DND-41 (cell line): Measurements from ENCODE around the gene DLX1.

Source experiments
- ATAC-seq: fragments of 200-7000 bp; cut with Tn5 transposase; 3 replicates; pipeline ENCODE4 v1.9.1; 2021; ENCODE audit warnings: low read depth; ENCODE audit not compliant: insufficient read depth
- DNase-seq: peaks from one replicate; pipeline ENCODE4 v3.0.0-alpha.2; 2020
- H2AFZ ChIP-seq: 2 replicates; pipeline ENCODE4 v1.6.0; 2012; ENCODE audit warnings: low read depth, low read length
- H3K27ac ChIP-seq: 2 replicates; pipeline ENCODE4 v1.5.1; 2012; ENCODE audit warnings: low read length, inconsistent platforms
- H3K27me3 ChIP-seq: fragments of 200-600 bp; sonication (generic); 2 replicates; pipeline ENCODE4 v1.6.0; 2012; ENCODE audit warnings: low read length, mild to moderate bottlenecking, inconsistent platforms; ENCODE audit not compliant: insufficient read depth, poor library complexity
- H3K36me3 ChIP-seq: 2 replicates; pipeline ENCODE4 v1.5.1; 2012; ENCODE audit warnings: low read length, inconsistent platforms; ENCODE audit not compliant: insufficient read depth
- H3K4me1 ChIP-seq: 2 replicates; pipeline ENCODE4 v1.5.1; 2012; ENCODE audit warnings: mild to moderate bottlenecking, low read length; ENCODE audit not compliant: insufficient read depth
- H3K4me2 ChIP-seq: 2 replicates; pipeline ENCODE4 v1.6.0; 2012; ENCODE audit warnings: mild to moderate bottlenecking, moderate library complexity, low read length, inconsistent platforms; ENCODE audit not compliant: insufficient read depth
- H3K4me3 ChIP-seq, 2 experiments: fragments of 200-600 bp in 1 of 2; shearing (Covaris generic) in 1 of 2; 2 replicates each; pipeline ENCODE4 v1.5.1; 2012 to 2016; ENCODE audit warnings: inconsistent platforms in 2 of 2, low read length in 2 of 2, mild to moderate bottlenecking in 2 of 2, low read depth in 1 of 2, moderate library complexity in 1 of 2
- H3K79me2 ChIP-seq: 2 replicates; pipeline ENCODE4 v1.6.0; 2012; ENCODE audit warnings: low read length, inconsistent platforms; ENCODE audit not compliant: insufficient read depth
- H3K9ac ChIP-seq: 2 replicates; pipeline ENCODE4 v1.6.0; 2012; ENCODE audit warnings: low read depth, mild to moderate bottlenecking, inconsistent platforms, low read length, moderate library complexity
- H3K9me3 ChIP-seq: 2 replicates; pipeline ENCODE4 v1.5.1; 2012; ENCODE audit warnings: low read length, moderate library complexity, mild to moderate bottlenecking, inconsistent platforms; ENCODE audit not compliant: insufficient read depth, severe bottlenecking
- H4K20me1 ChIP-seq: 2 replicates; pipeline ENCODE4 v1.6.0; 2012; ENCODE audit warnings: low read length; ENCODE audit not compliant: insufficient read depth
- EZH2 ChIP-seq: IDR thresholded peaks from 3 replicates; pipeline ENCODE4 v1.6.1; 2012; ENCODE audit warnings: borderline replicate concordance, low read depth, mild to moderate bottlenecking, moderate library complexity, low read length, inconsistent platforms; ENCODE audit not compliant: severe bottlenecking
- TF ChIP-seq, protein P1 (sequence below): IDR thresholded peaks from 2 replicates; pipeline ENCODE4 v1.5.1; 2012; ENCODE audit warnings: borderline replicate concordance, low read length, moderate library complexity, mild to moderate bottlenecking; ENCODE audit not compliant: poor library complexity, severe bottlenecking; ENCODE audit errors: extremely low read depth

The DLX1 gene

DNA sequence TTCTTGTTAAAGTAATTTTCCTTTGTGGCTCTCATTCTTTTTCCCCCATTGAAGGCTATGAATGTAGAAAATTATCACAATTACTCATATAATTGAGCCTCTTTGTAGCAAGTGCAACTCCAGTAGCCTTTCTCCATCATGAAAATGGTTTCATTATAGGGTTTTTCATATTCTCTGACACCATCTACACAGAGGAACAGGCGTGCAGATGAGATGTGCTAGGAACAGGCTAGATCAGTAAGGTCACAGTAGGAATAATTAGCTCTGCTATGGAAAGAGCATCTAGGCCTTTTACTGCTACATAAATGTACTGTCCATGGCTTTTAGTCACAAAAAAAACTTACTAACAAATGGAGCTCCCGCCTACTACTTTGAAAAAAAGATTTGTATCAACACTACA is 12.6 kb upstream of the DLX1 start:
- Histone ChIP-seq H3K9me3 (no peaks in the 10 kb centered on the region), H4K20me1 (no peaks in the 10 kb centered on the region), H3K27me3 (no peaks in the 10 kb centered on the region), H3K4me1 (no peaks in the 10 kb centered on the region), H3K4me3 (no peak overlapping the region), H3K79me2 (no peaks in the 10 kb centered on the region), H3K9ac (no peak overlapping the region), H2AFZ (no peak overlapping the region), H3K36me3 (no peaks in the 10 kb centered on the region), H3K27ac (no peak overlapping the region), H3K4me2 (no peak overlapping the region)
- no peak for TF ChIP-seq EZH2
- TF ChIP-seq, protein P1, sequence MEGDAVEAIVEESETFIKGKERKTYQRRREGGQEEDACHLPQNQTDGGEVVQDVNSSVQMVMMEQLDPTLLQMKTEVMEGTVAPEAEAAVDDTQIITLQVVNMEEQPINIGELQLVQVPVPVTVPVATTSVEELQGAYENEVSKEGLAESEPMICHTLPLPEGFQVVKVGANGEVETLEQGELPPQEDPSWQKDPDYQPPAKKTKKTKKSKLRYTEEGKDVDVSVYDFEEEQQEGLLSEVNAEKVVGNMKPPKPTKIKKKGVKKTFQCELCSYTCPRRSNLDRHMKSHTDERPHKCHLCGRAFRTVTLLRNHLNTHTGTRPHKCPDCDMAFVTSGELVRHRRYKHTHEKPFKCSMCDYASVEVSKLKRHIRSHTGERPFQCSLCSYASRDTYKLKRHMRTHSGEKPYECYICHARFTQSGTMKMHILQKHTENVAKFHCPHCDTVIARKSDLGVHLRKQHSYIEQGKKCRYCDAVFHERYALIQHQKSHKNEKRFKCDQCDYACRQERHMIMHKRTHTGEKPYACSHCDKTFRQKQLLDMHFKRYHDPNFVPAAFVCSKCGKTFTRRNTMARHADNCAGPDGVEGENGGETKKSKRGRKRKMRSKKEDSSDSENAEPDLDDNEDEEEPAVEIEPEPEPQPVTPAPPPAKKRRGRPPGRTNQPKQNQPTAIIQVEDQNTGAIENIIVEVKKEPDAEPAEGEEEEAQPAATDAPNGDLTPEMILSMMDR: no peak
- DNase-seq (no peak), ATAC-seq (no peak)

DNA sequence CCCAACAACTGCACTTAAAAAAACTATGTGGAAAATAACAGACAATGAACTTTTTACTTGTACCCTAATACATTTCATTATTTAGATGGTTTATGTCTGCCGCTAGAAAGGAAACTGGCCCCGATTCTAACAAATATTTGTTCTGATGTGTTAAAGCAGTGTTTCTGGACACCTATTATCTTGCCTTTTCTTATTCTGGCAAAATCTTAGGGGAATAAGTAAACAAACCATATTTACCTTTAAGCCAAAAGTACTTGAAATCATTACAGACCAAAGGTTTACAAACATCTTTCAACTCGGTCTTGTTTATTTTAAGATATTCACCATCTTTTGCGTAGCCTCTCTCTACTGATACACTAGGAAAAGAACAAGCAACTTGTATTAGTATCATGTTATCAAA is 11.8 kb upstream of the DLX1 start:
- TF ChIP-seq EZH2: no peak
- TF ChIP-seq, protein P1: no peak
- ATAC-seq (no peak), DNase-seq (no peak)
- Histone ChIP-seq H3K9me3 (no peaks in the 10 kb centered on the region), H3K4me1 (no peaks in the 10 kb centered on the region), H3K79me2 (no peaks in the 10 kb centered on the region), H4K20me1 (no peaks in the 10 kb centered on the region), H3K36me3 (no peaks in the 10 kb centered on the region), H3K27ac (no peak overlapping the region), H3K4me2 (no peak overlapping the region), H2AFZ (no peak overlapping the region), H3K27me3 (no peaks in the 10 kb centered on the region), H3K4me3 (no peak overlapping the region), H3K9ac (no peak overlapping the region)

DNA sequence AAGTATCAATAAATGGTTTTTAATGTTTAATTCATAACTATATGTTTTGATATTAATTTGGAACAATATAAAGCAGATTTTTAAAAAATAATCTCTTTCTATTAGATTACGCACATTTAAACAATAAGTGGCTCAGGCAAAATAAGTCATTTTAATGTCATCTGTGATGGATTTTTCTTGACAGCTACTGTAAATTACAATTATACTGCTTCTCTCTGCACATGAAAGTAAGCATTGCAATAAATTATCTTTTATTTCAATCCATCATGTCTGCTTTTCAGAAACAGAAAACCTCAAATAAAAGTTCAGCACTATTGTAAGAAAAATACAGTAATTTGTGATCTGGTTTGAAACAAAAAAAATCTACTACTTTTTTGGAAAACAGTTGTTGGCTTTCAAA is 11.1 kb upstream of the DLX1 start:
- no peak overlapping the region for H3K27ac ChIP-seq
- H3K79me2 ChIP-seq: no peaks in the 10 kb centered on the region
- no peak for ATAC-seq
- no peaks in the 10 kb centered on the region for H3K27me3 ChIP-seq
- TF ChIP-seq EZH2: no peak
- TF ChIP-seq, protein P1: no peak
- H3K4me1 ChIP-seq: no peaks in the 10 kb centered on the region
- no peak overlapping the region for H3K9ac ChIP-seq
- no peak overlapping the region for H3K4me3 ChIP-seq
- H3K9me3 ChIP-seq: no peaks in the 10 kb centered on the region
- no peaks in the 10 kb centered on the region for H3K36me3 ChIP-seq
- H4K20me1 ChIP-seq: no peaks in the 10 kb centered on the region
- no peak overlapping the region for H2AFZ ChIP-seq
- no peak for DNase-seq
- no peak overlapping the region for H3K4me2 ChIP-seq

DNA sequence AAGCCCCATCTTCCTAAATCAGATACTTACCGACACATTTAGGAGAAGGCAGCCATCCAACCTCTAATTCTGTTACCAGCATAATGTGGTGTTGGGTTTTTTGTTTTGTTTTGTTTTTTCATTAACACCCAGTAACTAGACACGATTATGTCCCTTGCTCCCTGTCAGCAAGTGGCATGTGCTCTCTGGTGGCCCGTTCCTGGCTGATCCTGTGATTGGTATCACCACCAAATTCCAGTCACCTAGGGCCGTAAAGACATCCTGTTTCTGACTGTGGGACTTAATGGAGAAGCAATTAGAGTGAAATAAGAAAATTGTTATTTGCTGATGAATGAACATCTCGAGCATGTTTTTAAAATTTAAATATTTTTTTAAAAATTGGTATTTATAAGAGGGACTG is 5.9 kb upstream of the DLX1 start:
- no peaks in the 10 kb centered on the region for H3K9me3 ChIP-seq
- no peak overlapping the region for H3K27ac ChIP-seq
- H3K4me2 ChIP-seq: no peak overlapping the region
- H2AFZ ChIP-seq: no peak overlapping the region
- no peak overlapping the region for H3K9ac ChIP-seq
- DNase-seq: no peak
- H3K27me3 ChIP-seq: no peaks in the 10 kb centered on the region
- no peaks in the 10 kb centered on the region for H3K79me2 ChIP-seq
- H3K4me3 ChIP-seq: no peak overlapping the region
- no peaks in the 10 kb centered on the region for H4K20me1 ChIP-seq
- no peak for ATAC-seq
- no peaks in the 10 kb centered on the region for H3K36me3 ChIP-seq
- peaks cover 5% of the 10 kb centered on the region for H3K4me1 ChIP-seq
- TF ChIP-seq, protein P1: no peak
- TF ChIP-seq EZH2: no peak
